SH-SY5Y (cell line): ENCODE data around the gene CLCF1.

ENCODE experiments used
- GATA2 ChIP-seq: IDR thresholded peaks from 2 replicates; pipeline ENCODE4 v1.6.1; 2011; ENCODE audit warnings: mild to moderate bottlenecking, low read depth, low read length
- GATA3 ChIP-seq: IDR thresholded peaks from 2 replicates; pipeline ENCODE4 v1.6.1; 2011; ENCODE audit warnings: low read depth, mild to moderate bottlenecking, low read length, moderate library complexity

DNA sequence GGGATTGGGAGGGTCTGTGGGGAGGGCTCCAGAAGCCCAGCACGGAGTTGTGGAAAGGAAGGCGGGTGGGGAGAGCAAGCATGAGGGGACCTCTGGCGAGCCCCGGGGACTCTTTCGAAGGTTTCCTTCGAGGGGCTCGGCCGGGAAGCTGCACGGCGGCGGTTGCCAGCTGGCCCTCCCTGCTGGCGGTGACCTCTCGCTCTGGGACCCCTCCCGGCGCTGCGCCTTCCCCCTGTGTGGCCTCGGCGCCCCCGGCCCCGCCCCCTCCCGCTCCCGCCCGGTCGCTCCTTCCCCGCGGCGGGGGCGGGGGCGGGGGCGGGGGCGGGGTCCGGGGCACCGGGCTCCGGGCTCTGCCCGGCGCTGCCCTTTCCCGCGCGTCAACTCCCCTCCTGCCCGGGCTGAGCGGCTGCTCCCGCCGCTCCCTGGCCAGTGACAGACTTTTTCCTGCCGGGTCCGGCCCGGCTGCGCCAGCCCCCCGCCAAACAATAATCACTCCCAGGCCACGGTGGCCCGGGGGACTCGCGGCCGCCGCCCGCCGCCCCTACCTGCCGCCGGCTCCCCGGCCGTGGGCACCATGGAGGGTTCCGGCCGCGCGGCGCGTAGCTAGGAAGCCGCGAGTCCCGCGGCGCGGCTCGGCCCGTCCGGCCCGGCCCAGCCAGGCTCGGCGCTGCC, 941 bp downstream of the CLCF1 start:
- TF ChIP-seq GATA3, result no peak
- no peak for TF ChIP-seq GATA2
